Heart right ventricle (tissue), 16 donors: ENCODE results near the gene TMEM79. TPM values are rescaled to one million over a fixed set of nuclear protein-coding genes. Genes with fewer than 3 reads are reported as not detected.

ENCODE experiments used
- ATAC-seq, 8 donors: fragments of 200-7000 bp; cut with Tn5 transposase; one replicate each; pipeline ENCODE4 v1.9.1; 2020; ENCODE audit warnings: mild to moderate bottlenecking in 8 of 8, moderate library complexity in 8 of 8, moderate number of reproducible peaks in 1 of 8
- DNase-seq, 2 donors: peaks; one replicate each; pipeline ENCODE4 v3.0.0-alpha.2; 2020
- H3K27ac ChIP-seq, 10 donors: fragments of 200-600 bp; sonication (generic) in 2 of 10; one replicate each; pipeline versions ENCODE4 v1.5.0 to v1.8.0; 2020 to 2022; ENCODE audit warnings: mild to moderate bottlenecking in 3 of 10
- H3K27me3 ChIP-seq, 7 donors: fragments of 200-600 bp; one replicate each; pipeline ENCODE4 v1.8.0; 2021 to 2022; ENCODE audit warnings: mild to moderate bottlenecking in 2 of 7
- H3K36me3 ChIP-seq, 9 donors: fragments of 200-600 bp; sonication (generic) in 1 of 9; one replicate each; pipeline versions ENCODE4 v1.5.0 to v1.8.0; 2020 to 2022; ENCODE audit warnings: mild to moderate bottlenecking in 2 of 9
- H3K4me1 ChIP-seq, 9 donors: fragments of 200-600 bp; sonication (generic) in 1 of 9; one replicate each; pipeline versions ENCODE4 v1.5.0 to v1.8.0; 2020 to 2022; ENCODE audit warnings: mild to moderate bottlenecking in 4 of 9
- H3K4me3 ChIP-seq, 10 donors: fragments of 200-600 bp; sonication (generic) in 2 of 10; one replicate each; pipeline versions ENCODE4 v1.5.0 to v1.8.0; 2020 to 2022; ENCODE audit warnings: mild to moderate bottlenecking in 7 of 10, moderate library complexity in 2 of 10
- H3K9me3 ChIP-seq, 11 donors: fragments of 200-600 bp in 10 of 11; sonication (generic) in 2 of 11; one replicate each; pipeline versions ENCODE4 v1.5.0 to v1.8.0; 2013 to 2022; ENCODE audit warnings: mild to moderate bottlenecking in 2 of 11, control low read depth in 1 of 11, moderate library complexity in 1 of 11
- CTCF ChIP-seq, 9 donors: fragments of 200-600 bp; sonication (generic) in 2 of 9; IDR thresholded peaks; one replicate each; pipeline versions ENCODE4 v1.5.0 to v1.8.0; 2021 to 2022; ENCODE audit warnings: antibody characterized with exemption in 9 of 9, mild to moderate bottlenecking in 5 of 9, moderate library complexity in 1 of 9
- WGBS, 2 donors: extraction: QIAGEN DNeasy Blood & Tissue Kit; methylation state at CpG; one replicate each; pipeline ENCODE4 v1.1.7; 2013; ENCODE audit warnings: inconsistent platforms in 1 of 2; 5-methylcytosine and 5-hydroxymethylcytosine counted together
- intact Hi-C, 10 donors: fragments of 100-400 bp; cut with DNase I; formaldehyde crosslinking; loops; one replicate each; pipeline versions ENCODE4 v1.11.1 to v1.14.2; 2022
- polyA plus RNA-seq, 2 donors: library from polyadenylated mRNA; stranded (reverse); fragments of 200-250 nt; gene quantifications; one replicate each; pipeline ENCODE4 v1.2.3, GENCODE V29; 2013
- total RNA-seq, 10 donors: library from RNA; stranded (reverse); fragmentation: NEBNext Ultra II Directional in 3 of 10; extraction: Animal tissue kit (Norgen Biotek cat#: 25700) in 3 of 10; gene quantifications; one replicate each; pipeline versions ENCODE4 v1.2.1 to v1.2.4, GENCODE V29; 2021 to 2023
- donor health status: Arrhythmogenic right ventricular cardiomyopathy.
- donor health status: ischemic (EF 13 %, LVEDD 7.1; RV severe dilation, severe dysfunction).
- donor health status: healthy with polysubstance abuse.
- donor health status: DM: no; HTN: yes; CAD: no.
- donor health status: DM: no; HTN: no; CAD: no.
- donor health status: ischemic (EF 25% LVEDD 6.9; RV normal size, moderate dysfunction).
- donor health status: ischemic (EF 25% LVEDD 5.7; RV mildly dilated, moderate dysfunction).
- donor health status: healthy.
- donor health status: DM: yes; HTN: yes; CAD: no.
- donor health status: Ischemic cardiomyopathy.
- donor health status: ischemic (EF 35%, LVEDD 5.7; RV mildly dilated, moderate dysfunction).
- donor health status: nonischemic (EF 11% LVEDD 7.7; RV severe dilation, severe dysfunction).
- donor health status: DM: yes; HTN: yes; CAD: no.
- donor health status: PGD.
- donor health status: ischemic (EF 29% LVEDD 5.4; RV normal size, mild dysfunction).
- donor health status: nonischemic (EF 23%, LVEDD 6.1; RV moderate dilation, normal function).

The TMEM79 gene
- total and polyA plus RNA-seq, 12 donors, result 0.82 to 2.3 (median 1.7) TPM

DNA sequence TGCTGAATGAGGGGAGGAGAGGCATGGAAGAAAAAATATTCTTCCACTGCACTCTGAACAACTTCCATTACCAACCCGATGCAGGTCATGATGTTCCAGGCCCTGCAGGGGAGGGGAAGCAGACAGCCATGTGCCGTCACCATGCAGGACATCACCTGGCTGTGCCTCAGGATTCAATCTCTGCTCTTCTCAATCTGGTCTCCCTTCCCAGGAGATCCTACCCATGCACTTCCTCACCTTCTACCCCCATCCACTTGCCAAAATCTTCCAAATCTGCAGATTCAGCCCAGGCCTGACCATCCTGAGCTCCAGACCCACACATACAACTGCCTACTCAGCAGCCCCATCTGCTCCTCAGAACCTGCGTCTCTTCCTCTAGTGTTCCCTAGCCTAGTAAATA is 30.5 kb upstream of the TMEM79 start:
- Histone ChIP-seq H3K27ac (no peak overlapping the region), H3K4me3 (no peak overlapping the region), H3K9me3 (no peaks in the 10 kb centered on the region), H3K4me1 (peaks cover 6 to 31% (median 22%) of the 10 kb centered on the region in 9 donors), H3K36me3 (peaks cover 0 to 99% (median 66%) of the 10 kb centered on the region in 9 donors), H3K27me3 (no peaks in the 10 kb centered on the region)
- DNase-seq (no peak), ATAC-seq (no peak)
- intact Hi-C loops, result no loop called here
- WGBS, 2 donors, result 93 to 94% methylated on average over 3 of the region's 3 CpGs
- TF ChIP-seq CTCF (IDR thresholded peaks at IDR 0.05), result no peak

- no peak overlapping the region for H3K27ac ChIP-seq
- H3K36me3 ChIP-seq, result peaks cover 6 to 100% (median 79%) of the 10 kb centered on the region in 9 donors
- WGBS, 2 donors, result 84 to 88% methylated on average over 2 of the region's 2 CpGs
- no peak for TF ChIP-seq CTCF (IDR thresholded peaks at IDR 0.05)
- H3K4me3 ChIP-seq, result no peak overlapping the region
- no peaks in the 10 kb centered on the region for H3K9me3 ChIP-seq
- ATAC-seq (no peak), DNase-seq (no peak)
- peaks cover 0 to 2% (median 0%) of the 10 kb centered on the region in 9 donors for H3K4me1 ChIP-seq
- intact Hi-C loops, result no loop called here
- no peaks in the 10 kb centered on the region for H3K27me3 ChIP-seq
Measured at GRCh38 chr1:156257711-156258110, 26.4 kb upstream of the TMEM79 start.

DNA sequence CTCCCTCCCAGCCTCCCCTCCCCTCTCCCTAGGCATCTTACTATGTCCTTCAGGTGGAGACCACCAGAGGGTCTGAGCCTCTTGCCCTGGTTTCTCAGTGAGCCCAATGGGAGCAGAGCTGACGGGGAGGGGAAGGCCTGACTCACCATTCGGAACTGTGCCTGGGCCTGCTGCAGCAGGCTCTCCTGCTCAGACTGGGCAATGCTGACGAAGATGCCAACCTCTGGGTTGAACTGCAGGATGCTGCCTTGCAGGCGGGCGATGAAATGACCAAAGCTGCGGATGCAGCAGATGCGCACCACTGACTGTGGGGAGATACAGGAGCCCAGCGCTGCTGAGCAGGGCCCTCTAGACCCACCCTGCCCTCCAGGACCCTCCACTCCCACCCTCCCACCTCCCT is 25.3 kb upstream of the TMEM79 start:
- H3K4me3 ChIP-seq, result no peak overlapping the region
- no peaks in the 10 kb centered on the region for H3K27me3 ChIP-seq
- no peak overlapping the region for H3K27ac ChIP-seq
- H3K9me3 ChIP-seq, result no peaks in the 10 kb centered on the region
- no peaks in the 10 kb centered on the region for H3K4me1 ChIP-seq
- intact Hi-C loops, result no loop called here
- 96% methylated on average over 8 of the region's 8 CpGs for WGBS, 2 donors
- H3K36me3 ChIP-seq, result peaks cover 6 to 100% (median 78%) of the 10 kb centered on the region in 9 donors
- TF ChIP-seq CTCF (IDR thresholded peaks at IDR 0.05), result no peak
- DNase-seq, result no peak
- no peak for ATAC-seq

DNA sequence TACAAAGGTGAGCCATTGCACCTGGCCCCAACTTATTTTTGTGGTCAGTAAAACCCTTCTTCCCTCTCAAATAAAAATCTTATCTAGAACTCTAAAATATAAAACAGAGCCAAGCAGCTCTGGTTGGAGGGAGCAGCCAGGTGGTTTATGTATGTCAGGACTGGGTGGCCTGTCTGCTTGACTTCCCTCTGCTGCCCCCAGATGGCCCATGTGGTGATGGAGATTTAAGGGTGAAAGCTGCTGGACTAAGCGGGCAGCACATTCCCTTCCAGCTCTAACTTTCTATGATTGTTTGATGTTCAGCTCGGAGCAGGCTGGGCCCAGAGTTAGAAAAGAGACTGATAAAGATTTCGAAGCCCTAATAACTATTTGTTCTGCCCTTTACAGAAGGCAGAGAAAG is 24.3 kb upstream of the TMEM79 start:
- Histone ChIP-seq H3K36me3 (peaks cover 6 to 100% (median 77%) of the 10 kb centered on the region in 9 donors), H3K27me3 (no peaks in the 10 kb centered on the region), H3K4me3 (no peak overlapping the region), H3K4me1 (no peaks in the 10 kb centered on the region), H3K27ac (no peak overlapping the region), H3K9me3 (no peaks in the 10 kb centered on the region)
- 60 to 78% methylated on average over 3 of the region's 3 CpGs for WGBS, 2 donors
- peak in 1 of 9 donors; percentile 12 for TF ChIP-seq CTCF (IDR thresholded peaks at IDR 0.05)
- no peak for ATAC-seq
- DNase-seq, result no peak
- intact Hi-C loops, result loop anchor here in 1 of 10 donors (10.0 kb wide), 1 partner anchor 55 kb away; no protein-coding TSS in a partner anchor
